GM06990 (cell line): ENCODE results near the gene EPHB4.
"Not testable (repeated sequence)": the region's sequence is repeated elsewhere in the genome, so short reads cannot be mapped to it uniquely, and the experiment has no call there.

Source experiments
- DNase-seq: peaks from one replicate; pipeline ENCODE4 v3.0.0-alpha.2; 2011; ENCODE audit not compliant: insufficient read length; ENCODE audit errors: extremely low read depth
- H3K27me3 ChIP-seq: replicated peaks from 2 replicates; pipeline ENCODE4 v1.6.0; 2011; ENCODE audit warnings: low read length; ENCODE audit not compliant: control insufficient read depth, insufficient read depth
- H3K36me3 ChIP-seq: 2 replicates; pipeline ENCODE4 v1.5.1; 2011; ENCODE audit warnings: low read length; ENCODE audit not compliant: control insufficient read depth, insufficient read depth
- H3K4me3 ChIP-seq: replicated peaks from 2 replicates; pipeline ENCODE4 v1.5.1; 2011; ENCODE audit warnings: low read depth, mild to moderate bottlenecking, control low read depth, low read length
- CTCF ChIP-seq: IDR thresholded peaks from 2 replicates; pipeline ENCODE4 v1.5.1; 2011; ENCODE audit warnings: low read length, control low read depth, mild to moderate bottlenecking, inconsistent platforms; ENCODE audit not compliant: insufficient read depth, poor library complexity, severe bottlenecking

The EPHB4 gene

GRCh38 chr7:100856871-100857282 lies 29.6 kb upstream of the EPHB4 start:
- DNase-seq = no peak
- Histone ChIP-seq H3K36me3 (peaks cover 14% of the 10 kb centered on the region), H3K27me3 (no peaks in the 10 kb centered on the region), H3K4me3 (no peak overlapping the region)
- no peak for TF ChIP-seq CTCF

- no peaks in the 10 kb centered on the region for H3K27me3 ChIP-seq
- no peak for TF ChIP-seq CTCF
- H3K4me3 ChIP-seq = no peak overlapping the region
- peaks cover 10% of the 10 kb centered on the region for H3K36me3 ChIP-seq
- DNase-seq = no peak
These were observed 28.2 kb upstream of the EPHB4 start for GRCh38 chr7:100855515-100855914.

GRCh38 chr7:100854899-100855298 lies 27.6 kb upstream of the EPHB4 start:
- not testable (repeated sequence) for H3K36me3 ChIP-seq, DNase-seq, H3K4me3 ChIP-seq, H3K27me3 ChIP-seq

GRCh38 chr7:100854146-100854895 lies 27.0 kb upstream of the EPHB4 start:
- DNase-seq = no peak
- H3K27me3 ChIP-seq = no peaks in the 10 kb centered on the region
- no peak for TF ChIP-seq CTCF
- peaks cover 3% of the 10 kb centered on the region for H3K36me3 ChIP-seq
- no peak overlapping the region for H3K4me3 ChIP-seq

GRCh38 chr7:100852048-100852872 lies 24.9 kb upstream of the EPHB4 start, which contains the start of gene SLC12A9:
TSS of gene SLC12A9 (plus strand) at chr7:100852713. CDS start at chr7:100854198, 1,485 bp downstream.
- no peaks in the 10 kb centered on the region for H3K27me3 ChIP-seq
- peaks cover 3% of the 10 kb centered on the region for H3K36me3 ChIP-seq
- peak; percentile 93 for TF ChIP-seq CTCF
- peak within 1 kb of the TSS; percentile 90 for H3K4me3 ChIP-seq
- DNase-seq = peak; percentile 93

- no peaks in the 10 kb centered on the region for H3K27me3 ChIP-seq
- no peaks in the 10 kb centered on the region for H3K36me3 ChIP-seq
- DNase-seq = no peak
These were observed 20.0 kb upstream of the EPHB4 start for GRCh38 chr7:100847360-100847759.

More at GRCh38 chr7:100847360-100847759, 20.0 kb upstream of the EPHB4 start:
- no peak for TF ChIP-seq CTCF
- H3K4me3 ChIP-seq = no peak overlapping the region
